Colon (tissue), 2 donors: ENCODE measurements around the gene SVOPL.
"Not testable (repeated sequence)": the region's sequence is repeated elsewhere in the genome, so short reads cannot be mapped to it uniquely, and the experiment has no call there.

Experiments
- FAIRE-seq: peaks from 2 replicates; lab custom pipeline; 2012; peaks lifted over from hg19 to GRCh38; lab: Jason Lieb, UNC
- donor health status: control.
- donor health status: control.

The SVOPL gene, protein sequence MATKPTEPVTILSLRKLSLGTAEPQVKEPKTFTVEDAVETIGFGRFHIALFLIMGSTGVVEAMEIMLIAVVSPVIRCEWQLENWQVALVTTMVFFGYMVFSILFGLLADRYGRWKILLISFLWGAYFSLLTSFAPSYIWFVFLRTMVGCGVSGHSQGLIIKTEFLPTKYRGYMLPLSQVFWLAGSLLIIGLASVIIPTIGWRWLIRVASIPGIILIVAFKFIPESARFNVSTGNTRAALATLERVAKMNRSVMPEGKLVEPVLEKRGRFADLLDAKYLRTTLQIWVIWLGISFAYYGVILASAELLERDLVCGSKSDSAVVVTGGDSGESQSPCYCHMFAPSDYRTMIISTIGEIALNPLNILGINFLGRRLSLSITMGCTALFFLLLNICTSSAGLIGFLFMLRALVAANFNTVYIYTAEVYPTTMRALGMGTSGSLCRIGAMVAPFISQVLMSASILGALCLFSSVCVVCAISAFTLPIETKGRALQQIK

DNA sequence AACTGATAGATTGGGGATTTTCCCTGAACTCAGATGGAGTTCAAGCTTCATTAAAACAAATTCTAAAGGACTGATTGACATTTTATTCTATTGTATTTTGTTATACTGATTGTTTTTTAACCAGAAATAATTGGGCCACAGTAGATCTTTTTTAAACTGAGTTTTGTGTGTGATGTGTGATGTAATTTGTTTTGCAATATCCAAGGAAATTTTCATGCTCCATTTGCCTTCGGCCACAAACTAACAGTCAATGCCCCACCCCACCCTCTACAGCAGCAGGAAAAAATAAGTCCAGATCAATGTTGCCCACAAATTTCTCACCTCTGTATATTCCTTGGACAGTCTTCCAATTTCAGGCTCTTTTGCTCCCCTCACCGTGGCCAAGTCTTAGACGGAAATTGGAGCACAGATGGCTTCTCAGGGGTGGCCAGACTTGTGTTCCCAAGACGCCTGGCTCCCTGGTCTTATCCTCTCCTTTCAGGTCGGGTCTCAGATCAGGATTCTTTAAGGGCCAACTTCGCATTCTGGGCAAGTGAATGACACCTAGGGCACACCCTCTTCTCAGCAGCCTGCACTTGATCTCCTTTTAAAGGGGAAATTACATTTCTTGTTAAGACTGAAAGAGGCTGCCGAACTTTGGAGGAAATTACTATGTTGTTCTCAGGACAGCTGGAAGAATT lies at the start of gene SVOPL:
SVOPL (minus strand) TSS at position 506 of the 680 bp plus-strand sequence. CDS start 22,317 bp downstream, outside the sequence.
- no peak for FAIRE-seq

DNA sequence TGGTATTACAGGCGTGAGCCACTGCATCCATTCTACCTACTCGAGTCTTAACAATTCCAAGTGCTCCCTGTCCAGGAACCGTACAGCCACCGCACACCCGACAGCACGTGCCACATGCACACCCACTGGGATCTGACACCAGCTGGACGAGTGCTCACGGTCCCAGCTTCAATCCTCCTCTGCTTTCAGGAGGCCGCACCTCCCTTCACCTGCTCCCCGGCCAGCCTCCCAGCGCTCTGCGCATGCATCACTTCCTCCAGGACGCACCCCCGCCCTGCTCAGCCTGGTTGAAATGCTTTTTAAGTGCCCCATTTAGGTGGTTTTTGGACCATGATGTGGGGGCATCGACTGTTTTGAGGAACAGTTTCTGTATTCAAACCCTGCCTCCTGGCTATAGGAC lies 49.3 kb upstream of the SVOPL start:
- FAIRE-seq: no peak

DNA sequence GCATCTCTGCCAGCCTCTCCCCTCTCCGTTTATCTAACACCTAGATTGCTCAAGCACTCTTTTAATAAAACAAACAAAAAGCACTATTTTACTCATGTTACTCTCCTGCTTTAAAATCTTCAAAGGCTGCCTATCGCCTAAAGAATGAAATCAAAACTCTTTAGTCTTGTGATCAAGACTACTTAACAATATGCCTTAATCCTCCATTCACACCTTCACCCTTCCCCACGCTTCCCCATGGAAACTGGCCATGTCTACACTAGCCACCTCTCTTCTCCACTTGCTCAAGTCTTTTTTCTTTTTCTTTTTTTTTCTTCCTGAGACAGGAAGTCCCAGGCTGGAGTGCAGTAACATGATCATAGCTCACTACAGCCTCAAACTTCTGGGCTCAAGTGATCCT lies 48.8 kb upstream of the SVOPL start:
- FAIRE-seq: no peak

DNA sequence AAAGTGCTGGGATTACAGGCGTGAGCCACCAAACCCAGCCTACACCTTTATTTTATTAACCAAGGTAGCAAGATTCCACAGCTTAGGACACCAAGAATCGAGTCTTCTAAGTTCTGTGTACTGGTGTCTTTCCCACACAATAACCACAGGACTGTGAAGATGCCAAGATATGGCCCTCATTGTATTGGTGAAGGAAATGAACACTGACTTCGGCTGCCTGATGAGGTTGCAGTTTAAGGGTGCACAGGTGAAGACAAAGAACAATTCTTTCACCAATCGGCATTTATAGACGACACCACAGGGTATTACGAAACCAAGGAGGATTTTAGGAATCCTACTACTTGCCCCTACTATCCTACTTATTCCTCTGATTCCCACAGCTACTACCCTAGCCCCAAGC lies 47.5 kb upstream of the SVOPL start:
- FAIRE-seq: no peak

DNA sequence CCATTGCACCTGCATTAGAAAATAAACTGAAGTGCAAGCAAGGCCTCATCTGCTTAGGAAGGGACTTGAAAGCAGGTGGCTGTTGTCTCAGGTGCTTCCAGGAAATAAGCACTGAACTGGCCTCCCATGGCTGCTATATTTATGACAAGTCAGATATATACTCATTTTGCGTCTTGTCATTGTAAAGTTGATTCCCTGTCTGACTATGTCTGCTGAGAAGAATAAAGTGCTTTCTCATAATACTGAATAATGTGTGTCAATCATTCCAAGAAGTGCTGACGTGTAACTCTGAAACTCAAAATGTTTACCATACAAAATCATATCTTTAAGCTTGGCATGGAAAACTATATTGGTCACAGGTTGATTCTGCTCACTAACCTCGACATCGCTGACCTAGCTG lies 44.9 kb upstream of the SVOPL start:
- FAIRE-seq: no peak

DNA sequence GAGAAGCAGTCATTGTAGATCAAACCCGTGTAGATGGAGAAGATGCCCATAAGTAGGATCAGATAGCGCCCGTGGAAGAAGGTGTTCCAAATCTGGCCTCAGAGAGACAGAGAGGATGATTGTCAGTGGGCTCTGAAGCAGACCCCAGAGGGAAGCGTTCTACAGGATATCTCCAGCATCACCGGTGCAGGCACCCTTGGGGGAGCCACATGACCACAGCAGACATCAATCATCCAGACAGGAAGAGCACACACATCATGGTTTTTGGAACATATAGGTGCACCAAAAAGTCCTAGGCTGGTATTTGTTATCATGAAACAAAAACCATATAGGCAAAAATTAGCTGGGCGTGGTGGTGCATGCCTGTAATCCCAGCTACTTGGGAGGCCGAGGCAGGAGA lies 44.0 kb upstream of the SVOPL start:
- no peak for FAIRE-seq

DNA sequence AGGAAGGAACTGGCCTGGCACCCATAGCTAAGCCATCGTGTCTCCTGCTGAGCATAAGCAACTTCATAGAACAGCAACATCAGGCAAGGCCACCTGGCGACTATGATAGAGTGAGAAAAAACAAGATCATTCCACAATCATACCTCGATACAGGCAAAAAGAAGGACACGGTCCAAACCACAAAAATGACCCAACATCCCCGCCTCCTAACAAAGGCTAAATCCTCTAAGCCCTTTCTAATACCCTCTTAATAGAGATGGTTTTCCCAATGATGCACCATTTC lies 40.2 kb upstream of the SVOPL start:
- FAIRE-seq: no peak

DNA sequence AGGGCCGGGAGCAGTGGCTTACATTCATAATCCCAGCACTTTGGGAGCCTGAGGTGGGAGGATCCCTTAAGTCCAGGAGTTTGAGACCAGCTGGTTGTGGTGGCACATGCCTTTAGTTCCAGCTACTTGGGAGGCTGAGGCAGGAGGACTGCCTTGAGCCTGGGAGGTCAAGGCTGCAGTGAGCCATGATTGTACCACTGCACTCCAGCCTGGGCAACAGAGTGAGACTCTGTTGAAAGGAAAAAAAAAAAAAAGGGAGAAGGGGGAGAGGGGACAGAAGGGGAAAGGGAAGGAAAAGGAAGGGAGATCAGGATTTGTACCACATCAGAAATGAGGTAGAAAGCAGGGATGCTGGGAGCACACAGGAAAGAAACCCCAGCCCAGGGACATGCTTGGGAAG lies 38.7 kb upstream of the SVOPL start:
- no peak for FAIRE-seq

DNA sequence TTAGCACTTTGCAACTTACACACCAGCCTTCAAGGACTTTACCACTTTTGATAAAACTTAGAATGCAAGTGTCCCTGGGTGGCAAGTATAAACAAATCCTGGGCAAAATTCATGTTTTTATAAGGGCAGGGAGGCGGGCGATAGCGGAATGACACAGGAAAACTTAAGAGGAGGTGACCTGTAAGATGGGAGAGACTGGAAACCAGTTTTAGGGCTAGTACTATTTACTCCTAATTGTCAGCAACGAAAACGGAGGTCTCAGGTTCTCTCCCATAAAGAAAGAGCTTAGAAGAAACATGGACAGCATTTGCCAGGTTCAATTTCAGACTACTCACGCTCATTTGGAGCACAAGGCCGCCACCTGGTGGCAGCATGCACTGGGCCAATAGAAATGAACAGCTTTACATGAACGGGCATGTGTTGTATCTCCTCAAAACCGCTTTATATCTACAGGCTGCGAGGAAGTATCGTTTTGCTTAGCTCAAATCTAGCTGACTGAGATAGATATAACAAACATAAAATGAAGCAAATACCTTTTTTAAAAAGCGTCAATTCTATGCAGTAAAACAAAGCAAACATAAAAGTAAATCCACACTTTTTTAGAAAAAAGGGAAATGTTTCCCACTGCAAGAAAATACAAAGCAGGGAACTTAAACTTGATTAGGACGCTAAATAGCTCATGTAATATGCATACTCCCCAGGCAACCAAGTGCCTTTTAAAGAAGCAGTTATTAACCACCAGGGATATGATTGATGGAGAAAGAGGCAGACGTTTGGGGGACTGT lies 37.6 kb upstream of the SVOPL start:
- FAIRE-seq: no peak

DNA sequence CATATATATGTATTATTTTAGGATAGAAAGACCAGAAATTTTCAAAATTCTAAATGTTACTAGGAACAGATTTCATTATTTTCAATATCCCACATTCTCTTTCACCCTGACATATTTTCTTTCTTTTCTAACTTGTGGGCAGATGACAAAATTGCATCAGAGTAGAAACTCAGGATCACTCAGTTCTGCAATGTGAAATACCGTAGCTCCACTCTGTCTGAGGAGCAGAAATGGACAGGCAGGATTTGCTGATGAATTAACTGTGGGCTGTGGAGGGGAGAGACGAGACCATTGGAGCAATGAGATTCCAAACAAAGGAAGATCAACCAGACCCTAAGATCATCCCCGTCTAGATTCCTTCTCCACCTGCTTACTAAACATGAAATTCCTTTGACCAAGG lies 37.0 kb upstream of the SVOPL start:
- FAIRE-seq: no peak

DNA sequence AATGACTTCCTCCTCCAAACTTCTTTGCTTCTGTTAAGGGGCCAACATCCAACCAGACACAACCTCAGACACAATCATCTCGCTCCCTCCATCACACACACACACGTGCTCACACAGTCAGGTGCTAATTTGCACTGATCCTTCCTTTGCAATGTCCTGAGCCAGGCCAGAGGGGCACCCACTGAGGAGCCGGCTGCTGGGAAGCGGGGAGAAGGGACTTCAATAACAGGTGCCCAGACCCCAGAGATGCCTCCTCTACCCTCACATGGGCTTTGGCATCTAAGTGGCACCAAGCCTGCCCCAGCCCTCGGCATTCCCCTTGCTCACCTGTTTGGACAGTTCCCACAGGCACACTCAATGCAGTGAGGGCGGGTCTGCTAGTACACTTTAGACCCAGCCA lies 34.2 kb upstream of the SVOPL start:
- no peak for FAIRE-seq

DNA sequence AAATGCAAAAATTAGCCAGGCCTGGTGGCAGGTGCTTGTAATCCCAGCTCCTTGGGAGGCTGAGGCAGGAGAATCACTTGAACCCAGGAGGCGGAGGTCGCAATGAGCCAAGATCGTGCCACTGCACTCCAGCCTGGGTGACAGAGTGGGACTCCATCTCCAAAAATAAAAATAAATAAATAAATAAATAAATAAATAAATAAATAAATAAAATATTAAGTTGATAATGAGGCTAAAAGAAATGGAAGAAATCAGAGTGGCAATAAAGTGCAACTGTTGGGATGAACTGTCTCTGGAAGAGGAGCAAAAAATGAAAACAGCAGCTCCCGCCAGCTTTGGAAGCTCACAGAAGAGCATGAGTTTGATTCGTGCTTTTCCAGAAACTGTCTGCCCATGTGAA lies 30.6 kb upstream of the SVOPL start:
- FAIRE-seq: not testable (repeated sequence)

DNA sequence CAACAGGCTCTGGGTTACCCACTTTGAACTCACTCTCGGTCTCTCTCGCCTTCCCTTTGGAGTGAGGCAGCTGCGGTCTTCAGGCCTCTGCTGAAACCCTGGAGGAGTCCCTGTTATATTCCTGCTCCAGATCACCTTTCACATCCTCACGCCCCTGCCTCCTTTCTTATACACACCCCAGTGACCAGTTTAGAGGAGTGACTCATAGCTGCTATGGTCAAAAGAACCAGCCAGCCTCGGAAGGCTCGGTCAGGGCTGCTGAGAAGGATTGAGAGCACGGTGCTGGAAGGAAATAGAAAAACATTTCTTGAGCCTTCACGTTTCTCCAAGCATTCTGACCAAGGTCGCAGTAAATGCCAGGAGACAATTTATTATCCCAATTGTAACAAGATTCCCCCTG lies 28.3 kb upstream of the SVOPL start:
- no peak for FAIRE-seq

DNA sequence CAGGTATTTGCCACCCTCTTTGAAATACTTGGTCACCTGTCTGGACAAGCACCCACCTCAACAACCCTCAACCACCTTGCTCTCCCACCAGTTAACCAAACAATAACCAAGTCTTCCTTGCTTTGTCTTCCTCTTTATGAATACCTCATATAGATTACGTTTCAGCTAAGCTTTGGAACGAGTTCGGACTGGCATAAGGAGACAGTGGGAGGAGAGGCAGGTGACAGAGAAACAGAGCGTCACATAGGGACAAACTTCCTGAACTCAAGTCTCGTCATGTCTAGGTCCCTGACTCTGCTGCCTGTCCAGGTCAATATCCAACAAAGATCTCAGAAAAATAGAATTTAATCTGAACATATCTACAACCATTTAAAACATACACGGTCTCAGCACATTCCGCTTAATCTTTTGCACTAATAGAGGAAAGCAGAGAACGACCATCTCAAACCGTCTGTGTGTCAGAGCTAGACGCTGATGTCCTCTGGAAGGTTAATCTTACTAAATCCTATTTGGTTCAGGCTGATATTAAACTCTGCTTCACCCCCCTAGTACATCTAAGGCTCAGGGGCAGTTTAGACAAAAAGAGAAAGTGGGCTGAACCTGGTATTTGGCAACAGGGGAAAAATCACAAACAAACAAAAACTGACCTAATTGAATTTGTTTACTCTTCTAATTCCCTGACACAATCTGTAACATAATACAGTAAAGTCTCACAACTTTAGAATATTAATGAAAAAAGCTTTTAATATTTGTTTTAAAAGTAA lies 26.4 kb upstream of the SVOPL start:
- FAIRE-seq: no peak

DNA sequence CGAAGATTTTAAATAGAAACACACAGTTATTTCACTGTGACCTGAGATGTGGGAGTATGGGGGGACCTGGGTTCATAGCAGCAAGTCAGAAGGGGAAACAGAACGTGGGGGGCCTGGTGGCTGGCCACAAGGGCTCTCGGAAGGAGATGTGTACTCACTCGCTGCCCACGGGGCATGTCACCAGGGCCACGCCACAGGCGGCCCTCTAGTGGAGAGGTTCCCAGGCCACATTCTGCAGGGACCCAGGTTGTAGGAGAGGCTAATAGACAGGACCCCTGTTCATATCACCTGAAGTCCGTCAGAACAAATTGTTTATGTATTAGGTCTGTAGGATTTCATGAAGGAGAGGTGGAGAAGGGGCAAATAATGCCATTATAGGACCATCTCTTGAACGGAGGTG lies 25.1 kb upstream of the SVOPL start:
- no peak for FAIRE-seq

DNA sequence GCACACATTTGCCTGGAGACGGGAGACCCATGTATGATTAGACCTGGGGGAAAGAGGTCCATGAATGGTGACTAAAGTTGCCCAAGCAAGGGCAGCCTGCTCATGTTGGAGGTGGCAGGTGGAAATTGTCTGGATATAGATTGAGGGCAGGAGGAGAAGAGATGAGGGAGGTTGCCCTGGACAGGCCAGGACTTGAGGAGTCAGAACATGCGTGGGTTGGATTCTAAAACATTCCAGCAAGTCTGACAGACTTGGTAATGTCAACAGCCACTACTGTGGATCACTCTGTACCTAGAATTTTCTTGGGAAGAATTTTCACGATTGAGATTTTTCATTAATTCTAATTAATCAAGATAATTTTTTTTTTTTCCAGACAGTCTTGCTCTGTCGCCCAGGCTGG lies 19.1 kb upstream of the SVOPL start:
- no peak for FAIRE-seq

DNA sequence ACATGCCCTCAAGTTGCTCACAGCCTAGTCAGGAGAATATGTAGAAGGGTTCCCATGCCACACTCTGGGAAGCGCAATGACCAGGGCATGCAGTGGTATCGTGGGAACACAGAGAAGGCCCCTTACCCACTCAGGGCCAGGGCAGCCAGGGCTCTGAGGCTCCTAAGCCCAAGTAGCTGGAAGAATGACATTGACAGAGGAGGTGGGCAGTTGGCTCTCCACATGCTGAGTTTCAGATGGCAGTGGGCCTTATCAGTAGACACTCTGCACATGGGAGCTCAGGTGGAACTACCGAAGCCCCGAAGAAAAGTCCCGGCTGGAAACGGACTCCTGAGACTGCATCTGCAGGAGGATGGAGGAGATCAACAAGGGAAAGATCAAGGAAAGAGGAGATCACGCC lies 15.7 kb upstream of the SVOPL start:
- no peak for FAIRE-seq

DNA sequence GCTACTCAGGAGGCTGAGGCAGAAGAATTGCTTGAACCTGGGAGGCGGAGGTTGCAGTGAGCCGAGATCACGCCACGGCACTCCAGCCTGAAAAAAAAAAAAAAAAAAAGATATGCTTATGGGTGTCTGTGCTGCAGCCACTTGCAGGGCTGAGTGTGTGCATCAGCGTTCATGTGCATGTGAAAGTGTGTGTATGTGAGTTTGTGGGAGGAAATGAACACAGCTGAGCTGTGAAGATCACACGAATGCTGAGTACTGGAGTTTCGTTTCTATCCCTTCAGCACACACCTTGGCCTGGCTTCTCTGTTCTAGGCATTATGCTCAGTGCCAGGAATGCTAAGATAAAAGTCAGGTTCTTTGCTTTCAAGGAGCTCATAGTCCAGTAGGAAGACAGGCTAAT lies 12.0 kb upstream of the SVOPL start:
- FAIRE-seq: no peak

DNA sequence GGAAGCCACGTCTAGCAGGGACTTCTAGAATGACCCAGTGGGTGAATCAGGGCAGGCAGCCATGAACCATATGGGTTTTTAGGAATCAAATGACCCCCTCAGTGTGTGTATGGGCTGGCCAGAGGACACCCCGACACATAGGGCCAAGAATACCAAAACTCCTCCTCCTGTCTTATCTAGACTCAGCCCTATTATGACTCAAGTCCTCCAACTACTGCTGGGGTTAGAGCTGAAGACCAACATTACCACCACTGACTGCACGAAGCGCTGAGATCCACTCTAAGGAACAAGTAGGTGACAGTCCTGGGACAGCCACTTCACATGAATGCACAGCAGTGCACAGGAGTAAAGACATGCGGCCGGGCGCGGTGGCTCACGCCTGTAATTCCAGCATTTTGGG lies 11.5 kb upstream of the SVOPL start:
- no peak for FAIRE-seq

DNA sequence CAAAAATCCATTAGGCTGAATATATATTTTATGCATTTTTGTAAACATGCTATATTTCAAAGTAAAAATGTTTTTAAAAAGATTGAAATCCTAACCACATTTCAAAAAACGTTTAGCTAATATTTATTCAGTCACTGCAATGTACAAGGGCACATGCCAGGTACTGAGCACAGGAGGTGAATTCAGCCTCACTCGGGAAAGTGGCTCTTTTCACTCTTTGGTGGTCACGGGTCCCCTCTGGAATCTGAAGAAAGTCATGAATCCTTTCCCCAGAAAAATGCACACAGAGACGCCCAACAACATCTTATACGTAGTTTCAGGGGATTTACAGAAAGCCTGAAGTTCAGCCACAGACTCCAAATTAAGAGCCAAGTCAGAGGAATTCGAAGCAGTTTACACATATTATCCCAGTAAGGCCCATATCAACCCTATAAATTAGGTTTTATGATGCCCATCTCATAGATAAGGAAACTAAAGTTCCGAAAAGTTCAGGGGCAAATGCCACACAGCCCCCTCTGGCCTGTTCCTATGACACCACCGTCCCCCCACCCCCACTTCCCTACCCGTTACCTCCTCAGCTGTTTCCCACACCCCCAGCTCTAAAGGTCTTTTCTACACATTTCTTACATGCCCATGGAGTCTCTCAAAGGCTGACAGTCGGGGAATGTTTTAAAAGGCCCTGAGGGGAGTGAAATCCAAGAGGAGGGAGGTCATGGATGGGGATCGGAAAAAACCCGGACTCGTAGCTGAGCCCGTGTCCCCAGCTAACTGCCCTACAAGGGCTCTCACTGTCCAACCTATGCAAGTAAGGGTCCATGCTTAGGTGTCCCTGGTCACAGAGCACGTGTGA lies 9.6 kb upstream of the SVOPL start:
- no peak for FAIRE-seq

DNA sequence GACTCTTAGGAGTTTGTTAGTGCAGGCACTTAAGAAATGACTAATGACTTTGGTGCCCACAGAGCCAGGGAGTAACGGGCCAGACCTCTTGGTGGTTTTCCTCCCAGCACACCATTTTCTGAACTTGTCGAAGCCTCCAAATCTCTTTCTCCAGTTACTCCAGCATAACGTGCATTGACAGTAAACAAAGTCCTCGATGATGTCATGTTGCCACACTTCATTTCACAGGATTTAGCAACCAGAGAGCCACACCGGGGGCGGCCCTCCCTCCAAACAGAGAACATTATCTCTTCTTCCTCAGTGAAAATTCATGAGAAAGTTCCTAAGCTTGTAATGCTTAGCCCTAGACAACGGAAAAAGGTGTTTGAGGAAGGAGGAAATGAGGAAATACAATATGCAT lies 4.0 kb upstream of the SVOPL start:
- no peak for FAIRE-seq

DNA sequence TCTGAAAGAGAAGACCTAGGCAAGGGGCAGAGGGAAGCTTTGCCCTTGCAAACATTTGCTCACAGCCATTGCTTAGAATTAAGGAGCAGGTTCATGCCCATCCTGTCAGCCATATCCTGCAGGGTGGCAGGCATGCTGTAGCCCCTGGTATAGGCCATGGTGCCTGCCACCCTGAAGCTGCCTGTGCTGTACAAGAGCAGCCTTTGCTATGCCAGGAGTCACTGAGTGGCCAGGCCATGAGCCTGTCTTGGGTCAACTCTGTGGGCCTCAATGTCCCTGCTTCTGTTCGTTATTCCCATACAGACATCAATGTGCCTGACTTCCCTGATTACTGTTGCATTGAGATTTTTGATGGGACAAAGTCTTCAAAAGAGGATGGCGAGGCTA lies 368 bp upstream of the SVOPL start:
- no peak for FAIRE-seq
